ENCODE data around the gene RMDN3.

RMDN3 gene

DNA sequence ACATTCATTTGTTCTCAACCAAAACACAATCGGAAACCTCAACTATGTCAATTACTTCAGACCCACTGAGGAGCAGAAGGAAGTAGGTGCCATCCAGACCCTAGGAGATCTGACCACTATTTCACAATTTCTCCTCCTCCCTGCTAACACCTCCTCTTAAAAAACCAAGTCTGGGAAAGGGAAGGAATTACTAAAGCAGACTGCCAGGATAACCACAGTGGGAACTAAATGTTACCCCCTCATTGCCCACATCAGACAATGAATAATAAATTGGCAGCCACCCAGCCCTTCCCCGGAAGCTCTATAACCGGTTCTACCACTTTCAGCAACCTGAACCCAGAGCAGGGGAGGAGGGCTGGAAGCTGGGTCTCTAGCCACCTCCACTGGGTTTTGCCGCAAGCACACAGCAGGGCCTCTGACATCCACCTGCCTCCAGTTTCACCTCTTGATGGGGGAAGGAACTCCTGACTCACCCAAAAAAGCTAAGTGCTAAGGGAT is 32.3 kb upstream of the RMDN3 start:
- peaks cover 8% of the 10 kb centered on the region for H3K36me3 Mint-ChIP-seq (ENCODE audit: insufficient read depth)
- no peak overlapping the region for H3K27ac Mint-ChIP-seq (ENCODE audit: low read depth)
- no peaks in the 10 kb centered on the region for H3K27me3 Mint-ChIP-seq
- no peaks in the 10 kb centered on the region for H3K9me3 Mint-ChIP-seq
- no peak overlapping the region for H3K4me3 Mint-ChIP-seq
- DNase-seq (ENCODE audit: low spot score in 2 of 2), result peak in 1 of 2 donors; percentile 32
- peaks cover 25% of the 10 kb centered on the region for H3K4me1 Mint-ChIP-seq
- peak; percentile 85 for ATAC-seq (replicated peaks; ENCODE audit: extremely low read depth, poor library complexity, severe bottlenecking)

DNA sequence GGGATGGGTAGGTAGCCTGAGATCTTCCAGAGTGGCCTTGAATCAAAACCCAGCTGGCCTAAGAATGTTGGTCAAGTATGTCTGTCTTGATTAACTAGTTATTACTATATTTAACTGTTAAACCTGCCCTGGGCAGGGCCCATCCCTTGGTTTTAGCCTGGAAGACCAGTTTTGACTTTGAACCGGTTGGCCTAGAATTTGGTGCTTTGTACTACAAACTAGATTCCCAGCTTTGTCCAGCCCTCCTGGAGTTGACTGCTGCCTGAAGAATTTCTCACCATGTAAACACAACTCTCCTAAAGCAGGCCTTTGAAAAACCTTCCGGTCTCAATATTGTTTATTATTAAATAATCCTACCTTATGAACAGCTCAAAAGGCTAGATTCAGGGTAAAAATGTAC is 30.8 kb upstream of the RMDN3 start:
- no peak overlapping the region for H3K4me3 Mint-ChIP-seq
- H3K27me3 Mint-ChIP-seq, result no peaks in the 10 kb centered on the region
- DNase-seq (ENCODE audit: low spot score in 2 of 2), result no peak
- ATAC-seq (replicated peaks; ENCODE audit: extremely low read depth, poor library complexity, severe bottlenecking), result no peak
- no peak overlapping the region for H3K27ac Mint-ChIP-seq (ENCODE audit: low read depth)
- H3K4me1 Mint-ChIP-seq, result peaks cover 27% of the 10 kb centered on the region
- H3K36me3 Mint-ChIP-seq (ENCODE audit: insufficient read depth), result peaks cover 6% of the 10 kb centered on the region
- H3K9me3 Mint-ChIP-seq, result no peaks in the 10 kb centered on the region

DNA sequence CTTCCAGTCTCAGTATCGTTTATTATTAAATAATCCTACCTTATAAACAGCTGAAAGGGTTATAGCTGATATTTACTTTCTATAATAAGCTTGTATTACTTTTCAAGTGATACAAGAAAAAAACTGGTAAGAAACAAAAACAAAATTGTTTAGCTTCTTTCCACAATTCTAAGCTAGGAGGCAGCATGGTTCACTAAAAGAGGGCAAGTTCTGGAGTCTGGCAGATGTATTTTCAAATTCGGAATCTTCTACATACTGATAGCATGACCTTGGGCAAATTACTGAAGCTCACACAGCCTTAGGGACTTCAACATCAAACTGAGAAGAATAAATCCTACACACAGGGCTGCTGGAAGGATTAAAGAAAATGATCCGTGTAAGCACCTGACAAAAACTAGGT is 30.1 kb upstream of the RMDN3 start:
- no peak for ATAC-seq (replicated peaks; ENCODE audit: extremely low read depth, poor library complexity, severe bottlenecking)
- H3K4me3 Mint-ChIP-seq, result no peak overlapping the region
- DNase-seq (ENCODE audit: low spot score in 2 of 2), result no peak
- H3K4me1 Mint-ChIP-seq, result peaks cover 27% of the 10 kb centered on the region
- H3K9me3 Mint-ChIP-seq, result no peaks in the 10 kb centered on the region
- H3K27me3 Mint-ChIP-seq, result no peaks in the 10 kb centered on the region
- H3K36me3 Mint-ChIP-seq (ENCODE audit: insufficient read depth), result peaks cover 4% of the 10 kb centered on the region
- no peak overlapping the region for H3K27ac Mint-ChIP-seq (ENCODE audit: low read depth)

DNA sequence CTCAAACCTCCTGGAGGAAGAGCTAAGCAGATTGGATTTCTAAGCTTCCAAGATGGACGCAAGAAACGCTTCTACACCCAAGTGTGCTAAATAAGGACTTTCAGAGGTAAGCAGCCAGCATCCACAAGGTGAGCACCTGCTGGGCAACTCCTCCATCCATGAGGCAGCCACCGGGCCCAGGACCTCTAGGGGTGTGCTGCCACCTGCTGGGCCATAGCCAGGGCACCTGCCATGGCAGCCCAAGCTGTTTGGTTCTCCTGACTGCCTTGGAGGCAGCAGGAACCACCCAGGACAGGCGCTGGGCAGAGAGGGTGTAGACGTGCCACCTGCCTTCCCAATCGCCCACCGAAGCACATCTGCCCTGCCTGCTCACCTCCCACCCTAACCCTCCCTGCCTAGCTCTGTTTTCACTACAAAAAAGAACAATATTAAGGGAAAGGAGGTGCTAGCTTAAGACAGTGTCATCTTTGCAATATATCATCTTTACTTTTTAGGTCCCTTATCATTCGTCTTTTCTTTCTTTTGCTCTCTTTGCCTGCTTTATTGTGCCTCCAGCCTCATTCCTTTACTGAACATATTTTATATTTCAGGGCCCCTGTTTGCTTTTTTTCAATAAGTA is 27.7 kb upstream of the RMDN3 start:
- peaks cover 21% of the 10 kb centered on the region for H3K4me1 Mint-ChIP-seq
- no peaks in the 10 kb centered on the region for H3K9me3 Mint-ChIP-seq
- peak overlapping the region; percentile 65 for H3K27ac Mint-ChIP-seq (ENCODE audit: low read depth)
- peaks cover 9% of the 10 kb centered on the region for H3K36me3 Mint-ChIP-seq (ENCODE audit: insufficient read depth)
- ATAC-seq (replicated peaks; ENCODE audit: extremely low read depth, poor library complexity, severe bottlenecking) (peak; percentile 77), DNase-seq (ENCODE audit: low spot score in 2 of 2) (peak; percentile 67 to 68)
- H3K4me3 Mint-ChIP-seq, result no peak overlapping the region
- no peaks in the 10 kb centered on the region for H3K27me3 Mint-ChIP-seq

- ATAC-seq (replicated peaks; ENCODE audit: extremely low read depth, poor library complexity, severe bottlenecking) (peak; percentile 100), DNase-seq (ENCODE audit: low spot score in 2 of 2) (peak; percentile 41 to 75)
- peak overlapping the region; percentile 9 for H3K27ac Mint-ChIP-seq (ENCODE audit: low read depth)
- H3K4me1 Mint-ChIP-seq, result peaks cover 18% of the 10 kb centered on the region
- peak overlapping the region; percentile 53 for H3K4me3 Mint-ChIP-seq
- no peaks in the 10 kb centered on the region for H3K27me3 Mint-ChIP-seq
- peaks cover 26% of the 10 kb centered on the region for H3K36me3 Mint-ChIP-seq (ENCODE audit: insufficient read depth)
- no peaks in the 10 kb centered on the region for H3K9me3 Mint-ChIP-seq
Measured at GRCh38 chr15:40776537-40777141, 21.6 kb upstream of the RMDN3 start.

GRCh38 chr15:40775740-40776536 is 20.9 kb upstream of the RMDN3 start:
- ATAC-seq (replicated peaks; ENCODE audit: extremely low read depth, poor library complexity, severe bottlenecking) (no peak), DNase-seq (ENCODE audit: low spot score in 2 of 2) (no peak)
- Mint-ChIP-seq H3K27ac (ENCODE audit: low read depth) (no peak overlapping the region), H3K36me3 (ENCODE audit: insufficient read depth) (peaks cover 26% of the 10 kb centered on the region), H3K9me3 (no peaks in the 10 kb centered on the region), H3K4me3 (no peak overlapping the region), H3K27me3 (no peaks in the 10 kb centered on the region), H3K4me1 (peaks cover 25% of the 10 kb centered on the region)

GRCh38 chr15:40775007-40775406 is 20.0 kb upstream of the RMDN3 start:
- Mint-ChIP-seq H3K9me3 (no peaks in the 10 kb centered on the region), H3K36me3 (ENCODE audit: insufficient read depth) (peaks cover 26% of the 10 kb centered on the region), H3K4me1 (peaks cover 27% of the 10 kb centered on the region), H3K27me3 (no peaks in the 10 kb centered on the region), H3K4me3 (no peak overlapping the region), H3K27ac (ENCODE audit: low read depth) (no peak overlapping the region)
- DNase-seq (ENCODE audit: low spot score in 2 of 2), result no peak
- no peak for ATAC-seq (replicated peaks; ENCODE audit: extremely low read depth, poor library complexity, severe bottlenecking)

DNA sequence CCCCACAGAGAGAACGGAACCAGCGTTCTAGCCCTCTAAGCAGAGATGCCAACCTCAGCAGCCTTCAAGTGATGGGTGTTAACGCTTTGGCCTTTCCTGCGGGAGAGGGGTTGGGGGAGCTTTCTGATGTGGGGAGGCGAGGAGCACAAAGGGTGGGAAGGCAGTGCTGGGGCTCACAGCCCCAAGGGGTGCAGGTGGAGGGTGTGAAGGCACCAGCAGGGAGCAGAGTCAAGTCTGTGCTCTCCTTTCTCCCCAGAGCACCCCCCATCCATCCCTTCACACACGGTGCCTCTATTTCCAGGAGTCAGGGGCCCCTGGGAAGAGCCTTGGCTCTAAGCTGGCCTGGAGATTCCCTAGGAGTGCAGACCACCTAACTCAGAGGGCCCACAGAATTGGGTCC is 18.8 kb upstream of the RMDN3 start:
- no peak for DNase-seq (ENCODE audit: low spot score in 2 of 2)
- ATAC-seq (replicated peaks; ENCODE audit: extremely low read depth, poor library complexity, severe bottlenecking), result no peak
- no peaks in the 10 kb centered on the region for H3K9me3 Mint-ChIP-seq
- H3K4me1 Mint-ChIP-seq, result peaks cover 32% of the 10 kb centered on the region
- no peak overlapping the region for H3K27ac Mint-ChIP-seq (ENCODE audit: low read depth)
- H3K36me3 Mint-ChIP-seq (ENCODE audit: insufficient read depth), result peaks cover 21% of the 10 kb centered on the region
- H3K4me3 Mint-ChIP-seq, result no peak overlapping the region
- H3K27me3 Mint-ChIP-seq, result no peaks in the 10 kb centered on the region

GRCh38 chr15:40773496-40773895 is 18.4 kb upstream of the RMDN3 start:
- ATAC-seq (replicated peaks; ENCODE audit: extremely low read depth, poor library complexity, severe bottlenecking), result no peak
- Mint-ChIP-seq H3K27ac (ENCODE audit: low read depth) (no peak overlapping the region), H3K9me3 (no peaks in the 10 kb centered on the region)

DNA sequence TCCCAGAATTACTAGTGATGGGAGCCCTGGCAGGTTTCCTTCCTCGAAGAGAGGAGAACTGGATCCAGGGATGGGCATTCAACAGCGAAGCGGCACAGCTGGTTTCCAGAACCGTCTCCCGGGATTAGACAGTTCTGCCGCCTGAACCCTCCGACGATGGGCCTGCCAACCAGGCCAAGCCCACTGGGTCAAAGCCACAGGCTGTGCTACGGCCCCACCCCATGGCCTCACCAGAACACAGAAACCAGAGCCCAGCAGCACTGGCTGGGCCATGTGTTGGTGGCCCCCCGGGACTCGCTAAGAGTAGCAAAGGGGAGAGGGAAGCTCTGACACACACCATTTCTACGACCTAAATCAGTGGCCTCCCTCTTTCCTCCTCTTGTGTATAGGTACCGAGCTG is 17.0 kb upstream of the RMDN3 start:
- Mint-ChIP-seq H3K27me3 (no peaks in the 10 kb centered on the region), H3K4me1 (peaks cover 36% of the 10 kb centered on the region), H3K36me3 (ENCODE audit: insufficient read depth) (peaks cover 20% of the 10 kb centered on the region), H3K27ac (ENCODE audit: low read depth) (no peak overlapping the region), H3K9me3 (no peaks in the 10 kb centered on the region), H3K4me3 (no peak overlapping the region)
- ATAC-seq (replicated peaks; ENCODE audit: extremely low read depth, poor library complexity, severe bottlenecking) (no peak), DNase-seq (ENCODE audit: low spot score in 2 of 2) (no peak)

More at GRCh38 chr15:40773496-40773895, 18.4 kb upstream of the RMDN3 start:
- peaks cover 36% of the 10 kb centered on the region for H3K4me1 Mint-ChIP-seq
- no peak overlapping the region for H3K4me3 Mint-ChIP-seq
- H3K36me3 Mint-ChIP-seq (ENCODE audit: insufficient read depth), result peaks cover 21% of the 10 kb centered on the region
- no peaks in the 10 kb centered on the region for H3K27me3 Mint-ChIP-seq
- DNase-seq (ENCODE audit: low spot score in 2 of 2), result no peak

GRCh38 chr15:40771242-40771641 is 16.2 kb upstream of the RMDN3 start:
- H3K27ac Mint-ChIP-seq (ENCODE audit: low read depth), result no peak overlapping the region
- ATAC-seq (replicated peaks; ENCODE audit: extremely low read depth, poor library complexity, severe bottlenecking) (no peak), DNase-seq (ENCODE audit: low spot score in 2 of 2) (no peak)
- no peaks in the 10 kb centered on the region for H3K9me3 Mint-ChIP-seq
- H3K4me3 Mint-ChIP-seq, result no peak overlapping the region
- peaks cover 16% of the 10 kb centered on the region for H3K36me3 Mint-ChIP-seq (ENCODE audit: insufficient read depth)
- peaks cover 31% of the 10 kb centered on the region for H3K4me1 Mint-ChIP-seq
- no peaks in the 10 kb centered on the region for H3K27me3 Mint-ChIP-seq

GRCh38 chr15:40770147-40770721 is 15.2 kb upstream of the RMDN3 start:
- Mint-ChIP-seq H3K9me3 (no peaks in the 10 kb centered on the region), H3K27me3 (no peaks in the 10 kb centered on the region), H3K36me3 (ENCODE audit: insufficient read depth) (peaks cover 16% of the 10 kb centered on the region), H3K27ac (ENCODE audit: low read depth) (peak overlapping the region; percentile 78), H3K4me3 (no peak overlapping the region), H3K4me1 (peaks cover 41% of the 10 kb centered on the region)
- DNase-seq (ENCODE audit: low spot score in 2 of 2), result no peak
- ATAC-seq (replicated peaks; ENCODE audit: extremely low read depth, poor library complexity, severe bottlenecking), result no peak
